Neural crest cell (in vitro differentiated cells): Measurements from ENCODE around the gene CREB3L1. TPM values are rescaled to one million over a fixed set of nuclear protein-coding genes. Genes with fewer than 3 reads are reported as not detected.

Experiments
- DNase-seq: peaks from one replicate; pipeline ENCODE4 v3.0.0; 2021; ENCODE audit warnings: low read depth, mixed read lengths, low spot score
- H3K27ac Mint-ChIP-seq: one replicate; pipeline ENCODE4 v1.8.0; 2021; ENCODE audit warnings: mild to moderate bottlenecking, mixed read lengths; ENCODE audit not compliant: unreplicated experiment
- H3K27me3 Mint-ChIP-seq: 2 replicates; pipeline ENCODE4 v1.8.0; 2021; ENCODE audit warnings: low read depth, mild to moderate bottlenecking, mixed read lengths
- H3K36me3 Mint-ChIP-seq: 2 replicates; pipeline ENCODE4 v1.8.0; 2021; ENCODE audit warnings: low read depth, mild to moderate bottlenecking, mixed read lengths
- H3K4me1 Mint-ChIP-seq: 2 replicates; pipeline ENCODE4 v1.8.0; 2021; ENCODE audit warnings: mixed read lengths
- H3K4me3 Mint-ChIP-seq: one replicate; pipeline ENCODE4 v1.8.0; 2021; ENCODE audit warnings: mild to moderate bottlenecking, mixed read lengths
- H3K9me3 Mint-ChIP-seq: 2 replicates; pipeline ENCODE4 v1.8.0; 2021; ENCODE audit warnings: mixed read lengths
- CTCF ChIP-seq: fragments of 200-600 bp; sonication (generic); conservative IDR thresholded peaks from 2 replicates; pipeline ENCODE4 v1.5.0; 2021; ENCODE audit warnings: antibody characterized with exemption, mild to moderate bottlenecking
- total RNA-seq: library from RNA; stranded (reverse); gene quantifications from 2 replicates; pipeline ENCODE4 v1.2.1, GENCODE V29; 2021

Gene CREB3L1
- total RNA-seq, 1 donor from 2014 or later, result 0.75 TPM

DNA sequence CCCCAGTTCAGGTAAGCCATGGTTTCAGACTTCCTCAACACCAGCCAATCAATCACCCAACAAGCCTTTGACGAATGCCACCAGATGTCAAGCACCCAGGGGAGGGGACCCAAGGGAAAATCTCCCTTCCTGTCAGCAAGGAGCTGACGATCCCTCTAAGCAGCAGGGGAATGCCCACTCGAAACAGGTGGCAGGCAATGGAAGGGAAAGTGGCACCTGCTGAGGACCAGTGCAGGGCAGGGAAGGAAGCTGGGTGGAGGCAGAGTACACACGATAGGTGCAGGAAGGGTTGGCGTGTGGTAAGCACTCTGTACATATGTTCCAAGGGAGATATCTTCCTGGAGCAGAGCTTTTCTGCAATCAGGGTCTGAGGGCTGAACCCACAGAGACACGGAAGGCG lies 11.7 kb upstream of the CREB3L1 start:
- DNase-seq, result no peak
- peaks cover 3% of the 10 kb centered on the region for H3K27me3 Mint-ChIP-seq
- H3K36me3 Mint-ChIP-seq, result no peaks in the 10 kb centered on the region
- H3K4me3 Mint-ChIP-seq, result no peak overlapping the region
- no peak overlapping the region for H3K27ac Mint-ChIP-seq
- H3K9me3 Mint-ChIP-seq, result peaks cover 4% of the 10 kb centered on the region
- TF ChIP-seq CTCF, result no peak
- H3K4me1 Mint-ChIP-seq, result no peaks in the 10 kb centered on the region

DNA sequence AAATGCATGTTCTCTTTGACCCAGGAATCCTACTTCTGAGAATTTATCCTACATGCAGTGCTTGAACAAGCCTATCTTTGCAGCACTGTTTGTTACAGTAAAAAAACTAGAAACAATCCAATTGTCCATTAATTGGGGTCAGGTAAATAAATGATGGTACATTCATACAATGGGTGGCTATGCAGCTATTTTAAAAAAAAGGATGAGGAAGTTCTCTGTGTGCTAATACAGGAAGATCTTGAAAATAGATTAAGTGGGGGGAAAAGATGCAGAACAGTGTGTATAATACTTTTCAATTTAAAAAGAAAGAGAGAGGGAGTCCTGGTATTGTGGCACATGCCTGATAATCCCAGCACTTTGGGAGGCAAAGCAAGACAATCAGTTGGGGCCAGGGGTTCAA lies 9.5 kb upstream of the CREB3L1 start:
- Mint-ChIP-seq H3K36me3 (no peaks in the 10 kb centered on the region), H3K4me1 (peaks cover 8% of the 10 kb centered on the region), H3K27me3 (peaks cover 9% of the 10 kb centered on the region), H3K27ac (no peak overlapping the region), H3K9me3 (peaks cover 1% of the 10 kb centered on the region), H3K4me3 (no peak overlapping the region)
- DNase-seq, result no peak
- no peak for TF ChIP-seq CTCF

DNA sequence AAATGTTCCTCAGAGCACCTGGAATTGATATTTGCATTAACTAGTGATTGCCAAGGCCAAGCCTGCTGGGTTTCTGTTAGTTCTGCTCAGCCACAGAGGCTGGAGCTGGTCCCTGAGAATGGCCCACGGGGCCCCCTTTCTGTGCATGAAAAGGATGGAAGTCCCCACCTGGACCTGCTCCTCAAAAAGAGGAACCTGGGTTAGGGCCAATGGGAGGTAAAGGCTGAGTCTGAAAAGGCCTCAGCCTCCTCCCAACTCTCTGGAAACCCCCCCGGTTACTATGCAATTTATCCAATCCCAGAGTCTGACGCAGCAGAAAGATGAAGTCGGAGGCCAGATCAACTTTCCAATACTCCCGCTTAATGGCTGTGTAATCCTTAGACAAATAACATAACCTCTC lies 6.8 kb upstream of the CREB3L1 start:
- Mint-ChIP-seq H3K27ac (no peak overlapping the region), H3K4me3 (no peak overlapping the region), H3K4me1 (peaks cover 8% of the 10 kb centered on the region), H3K27me3 (peaks cover 10% of the 10 kb centered on the region), H3K36me3 (no peaks in the 10 kb centered on the region), H3K9me3 (no peaks in the 10 kb centered on the region)
- TF ChIP-seq CTCF, result no peak
- DNase-seq, result no peak

GRCh38 chr11:46271407-46271806 lies 6.1 kb upstream of the CREB3L1 start:
- Mint-ChIP-seq H3K27ac (no peak overlapping the region), H3K4me1 (peaks cover 8% of the 10 kb centered on the region), H3K27me3 (peaks cover 17% of the 10 kb centered on the region), H3K9me3 (no peaks in the 10 kb centered on the region), H3K4me3 (no peak overlapping the region), H3K36me3 (no peaks in the 10 kb centered on the region)
- DNase-seq, result no peak
- no peak for TF ChIP-seq CTCF

DNA sequence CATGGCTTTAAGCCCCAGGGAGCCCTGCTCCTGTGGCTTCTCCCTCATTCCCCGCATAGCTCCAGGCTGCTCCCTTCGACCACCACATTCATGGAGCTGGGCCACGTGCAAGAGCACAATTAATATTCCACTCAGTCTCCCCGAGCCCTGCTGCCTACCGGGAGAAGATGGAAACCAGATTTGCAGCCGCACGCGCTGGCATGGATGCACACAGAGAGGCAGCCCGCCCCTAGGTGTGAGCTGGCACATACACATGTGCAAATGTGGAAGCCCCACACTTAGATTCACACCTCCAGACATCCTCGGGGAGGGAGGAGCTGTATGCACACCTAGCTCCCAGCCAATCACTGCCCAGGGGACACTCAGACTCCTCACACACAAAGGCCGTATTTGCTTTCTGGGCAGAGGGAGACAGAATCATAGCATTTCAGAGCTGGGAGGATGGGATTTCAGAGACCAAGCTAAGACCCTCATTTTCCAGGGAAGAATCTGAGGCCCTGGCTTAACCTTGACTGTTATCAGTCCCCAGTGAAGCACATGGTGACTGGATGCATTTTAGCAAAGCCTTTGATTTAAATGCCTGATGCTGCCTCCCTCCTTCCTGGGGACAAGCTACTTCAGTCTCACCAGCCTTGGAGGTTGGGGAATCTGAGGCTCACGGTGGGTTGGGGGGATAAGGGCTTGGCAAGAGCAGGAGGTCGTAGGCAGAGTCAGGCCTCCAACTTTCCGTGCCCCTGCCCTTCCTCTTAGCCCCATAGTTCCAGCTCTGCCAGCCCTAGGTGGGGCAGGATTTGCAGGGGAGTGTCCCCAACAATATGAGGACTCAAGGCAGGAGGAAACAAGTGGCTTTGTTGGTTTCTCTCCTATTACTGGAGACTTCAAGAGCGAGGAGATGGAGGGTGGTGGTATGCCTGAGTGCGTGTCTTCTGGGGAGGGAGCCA lies 5.3 kb upstream of the CREB3L1 start:
- no peak overlapping the region for H3K4me3 Mint-ChIP-seq
- peaks cover 23% of the 10 kb centered on the region for H3K27me3 Mint-ChIP-seq
- H3K36me3 Mint-ChIP-seq, result no peaks in the 10 kb centered on the region
- no peak for DNase-seq
- no peak for TF ChIP-seq CTCF
- H3K9me3 Mint-ChIP-seq, result no peaks in the 10 kb centered on the region
- peaks cover 11% of the 10 kb centered on the region for H3K4me1 Mint-ChIP-seq
- peak overlapping the region; percentile 57 for H3K27ac Mint-ChIP-seq
